ENCODE measurements around the gene MELTF. TPM values are rescaled to one million over a fixed set of nuclear protein-coding genes. Genes with fewer than 3 reads are reported as not detected.

MELTF gene
- total RNA-seq, 1 experiment from 2014 or later = 18.7 TPM

DNA sequence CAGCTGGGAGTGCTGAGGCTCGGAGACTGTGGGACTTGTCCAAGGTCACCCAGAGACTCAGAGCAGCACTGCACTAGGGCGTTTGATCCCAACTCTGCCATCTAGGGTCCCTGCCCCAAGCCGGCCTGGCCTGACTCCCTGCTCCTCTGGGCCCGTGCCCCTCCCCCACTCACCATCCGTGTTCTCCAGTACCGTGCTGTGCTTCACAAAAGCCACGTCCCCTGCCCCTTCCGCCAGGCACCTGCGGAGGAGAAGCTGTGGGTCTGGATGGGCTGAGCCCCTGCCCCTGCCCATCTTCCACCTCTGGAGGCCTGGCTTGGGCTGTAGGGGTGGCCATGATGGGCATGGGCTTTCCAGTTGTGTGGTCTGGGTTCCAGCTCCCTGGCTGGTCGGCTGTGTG, 8.4 kb downstream of the MELTF start:
- in situ Hi-C loops (cut with HindIII; ENCODE audit: low pct_unique_long_range_greater_than_20kb, low sequenced_read_pairs) = no loop called here
- ChIA-PET CTCF (interaction anchor here (0.6 kb wide), 2 partner anchors 15 to 511 kb away, joined by 3 to 7 read pairs; no protein-coding TSS in a partner anchor), POLR2A (no interaction called here)
- BruUV-seq (replicated peaks) = no TSS peak
- DNase-seq (ENCODE audit: low read depth, low spot score) (no peak), ATAC-seq (no peak)
- Histone ChIP-seq H3K4me1 (ENCODE audit: control insufficient read depth, insufficient read depth, low read length) (no peaks in the 10 kb centered on the region), H3K4me3 (ENCODE audit: low read depth in 2 of 2, low read length in 2 of 2) (no peak overlapping the region), H3K27ac (ENCODE audit: low read length) (no peak overlapping the region), H3K27me3 (ENCODE audit: control insufficient read depth, insufficient read depth, low read length) (no peaks in the 10 kb centered on the region), H3K36me3 (ENCODE audit: control insufficient read depth, insufficient read depth, low read length) (no peaks in the 10 kb centered on the region), H3K9me3 (ENCODE audit: control insufficient read depth, insufficient read depth, low read depth, low read length) (no peaks in the 10 kb centered on the region)
- no peak for TF ChIP-seq TCF7L2 (IDR thresholded peaks at IDR 0.05; ENCODE audit: low read depth, low read length)
- TF ChIP-seq POLR2AphosphoS5 (IDR thresholded peaks at IDR 0.05; ENCODE audit: low read depth, low read length) = no peak
- TF ChIP-seq, protein P1, sequence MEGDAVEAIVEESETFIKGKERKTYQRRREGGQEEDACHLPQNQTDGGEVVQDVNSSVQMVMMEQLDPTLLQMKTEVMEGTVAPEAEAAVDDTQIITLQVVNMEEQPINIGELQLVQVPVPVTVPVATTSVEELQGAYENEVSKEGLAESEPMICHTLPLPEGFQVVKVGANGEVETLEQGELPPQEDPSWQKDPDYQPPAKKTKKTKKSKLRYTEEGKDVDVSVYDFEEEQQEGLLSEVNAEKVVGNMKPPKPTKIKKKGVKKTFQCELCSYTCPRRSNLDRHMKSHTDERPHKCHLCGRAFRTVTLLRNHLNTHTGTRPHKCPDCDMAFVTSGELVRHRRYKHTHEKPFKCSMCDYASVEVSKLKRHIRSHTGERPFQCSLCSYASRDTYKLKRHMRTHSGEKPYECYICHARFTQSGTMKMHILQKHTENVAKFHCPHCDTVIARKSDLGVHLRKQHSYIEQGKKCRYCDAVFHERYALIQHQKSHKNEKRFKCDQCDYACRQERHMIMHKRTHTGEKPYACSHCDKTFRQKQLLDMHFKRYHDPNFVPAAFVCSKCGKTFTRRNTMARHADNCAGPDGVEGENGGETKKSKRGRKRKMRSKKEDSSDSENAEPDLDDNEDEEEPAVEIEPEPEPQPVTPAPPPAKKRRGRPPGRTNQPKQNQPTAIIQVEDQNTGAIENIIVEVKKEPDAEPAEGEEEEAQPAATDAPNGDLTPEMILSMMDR (IDR thresholded peaks at IDR 0.05) = no peak
- TF ChIP-seq, protein P2, sequence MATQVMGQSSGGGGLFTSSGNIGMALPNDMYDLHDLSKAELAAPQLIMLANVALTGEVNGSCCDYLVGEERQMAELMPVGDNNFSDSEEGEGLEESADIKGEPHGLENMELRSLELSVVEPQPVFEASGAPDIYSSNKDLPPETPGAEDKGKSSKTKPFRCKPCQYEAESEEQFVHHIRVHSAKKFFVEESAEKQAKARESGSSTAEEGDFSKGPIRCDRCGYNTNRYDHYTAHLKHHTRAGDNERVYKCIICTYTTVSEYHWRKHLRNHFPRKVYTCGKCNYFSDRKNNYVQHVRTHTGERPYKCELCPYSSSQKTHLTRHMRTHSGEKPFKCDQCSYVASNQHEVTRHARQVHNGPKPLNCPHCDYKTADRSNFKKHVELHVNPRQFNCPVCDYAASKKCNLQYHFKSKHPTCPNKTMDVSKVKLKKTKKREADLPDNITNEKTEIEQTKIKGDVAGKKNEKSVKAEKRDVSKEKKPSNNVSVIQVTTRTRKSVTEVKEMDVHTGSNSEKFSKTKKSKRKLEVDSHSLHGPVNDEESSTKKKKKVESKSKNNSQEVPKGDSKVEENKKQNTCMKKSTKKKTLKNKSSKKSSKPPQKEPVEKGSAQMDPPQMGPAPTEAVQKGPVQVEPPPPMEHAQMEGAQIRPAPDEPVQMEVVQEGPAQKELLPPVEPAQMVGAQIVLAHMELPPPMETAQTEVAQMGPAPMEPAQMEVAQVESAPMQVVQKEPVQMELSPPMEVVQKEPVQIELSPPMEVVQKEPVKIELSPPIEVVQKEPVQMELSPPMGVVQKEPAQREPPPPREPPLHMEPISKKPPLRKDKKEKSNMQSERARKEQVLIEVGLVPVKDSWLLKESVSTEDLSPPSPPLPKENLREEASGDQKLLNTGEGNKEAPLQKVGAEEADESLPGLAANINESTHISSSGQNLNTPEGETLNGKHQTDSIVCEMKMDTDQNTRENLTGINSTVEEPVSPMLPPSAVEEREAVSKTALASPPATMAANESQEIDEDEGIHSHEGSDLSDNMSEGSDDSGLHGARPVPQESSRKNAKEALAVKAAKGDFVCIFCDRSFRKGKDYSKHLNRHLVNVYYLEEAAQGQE (IDR thresholded peaks at IDR 0.05; ENCODE audit: insufficient read depth in 1 of 2, low read depth in 2 of 2, low read length in 1 of 2) = no peak
- no peak for TF ChIP-seq SIN3A (IDR thresholded peaks at IDR 0.05; ENCODE audit: borderline replicate concordance, insufficient read depth, low read depth, low read length)
- intact Hi-C loops (cut with micrococcal nuclease; ENCODE audit: unreplicated experiment) = no loop called here

DNA sequence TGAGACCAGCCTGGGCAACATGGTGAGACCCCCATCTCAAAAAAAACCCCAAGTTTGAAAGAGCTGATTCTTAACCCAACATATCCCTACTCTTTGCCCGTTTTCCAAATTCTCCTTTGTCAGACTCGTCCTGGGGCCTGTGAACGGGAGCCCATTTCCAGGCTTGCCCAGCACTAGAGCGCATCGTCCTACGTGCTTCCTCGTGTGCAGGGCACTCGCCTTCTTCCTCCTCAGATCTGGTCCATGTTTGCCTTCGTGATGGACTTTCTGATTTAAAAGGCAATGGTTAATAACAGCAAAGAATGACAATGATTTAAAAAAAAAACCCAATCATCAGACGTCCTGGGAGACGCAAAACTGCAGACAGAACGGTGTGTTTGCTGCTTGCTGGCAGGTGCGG, 10.1 kb downstream of the MELTF start:
- no peak overlapping the region for H3K27ac ChIP-seq (ENCODE audit: low read length)
- in situ Hi-C loops (cut with HindIII; ENCODE audit: low pct_unique_long_range_greater_than_20kb, low sequenced_read_pairs) (no loop called here), intact Hi-C loops (cut with micrococcal nuclease; ENCODE audit: unreplicated experiment) (no loop called here)
- no peaks in the 10 kb centered on the region for H3K9me3 ChIP-seq (ENCODE audit: control insufficient read depth, insufficient read depth, low read depth, low read length)
- ChIA-PET CTCF (no interaction called here), POLR2A (no interaction called here)
- no peak overlapping the region for H3K4me3 ChIP-seq (ENCODE audit: low read depth in 2 of 2, low read length in 2 of 2)
- ATAC-seq (no peak), DNase-seq (ENCODE audit: low read depth, low spot score) (no peak)
- no peaks in the 10 kb centered on the region for H3K27me3 ChIP-seq (ENCODE audit: control insufficient read depth, insufficient read depth, low read length)
- no peaks in the 10 kb centered on the region for H3K36me3 ChIP-seq (ENCODE audit: control insufficient read depth, insufficient read depth, low read length)
- TF ChIP-seq TCF7L2 (IDR thresholded peaks at IDR 0.05; ENCODE audit: low read depth, low read length) = no peak
- no peak for TF ChIP-seq SIN3A (IDR thresholded peaks at IDR 0.05; ENCODE audit: borderline replicate concordance, insufficient read depth, low read depth, low read length)
- TF ChIP-seq, protein P1 (IDR thresholded peaks at IDR 0.05) = no peak
- no peak for TF ChIP-seq POLR2AphosphoS5 (IDR thresholded peaks at IDR 0.05; ENCODE audit: low read depth, low read length)
- TF ChIP-seq, protein P2 (IDR thresholded peaks at IDR 0.05; ENCODE audit: insufficient read depth in 1 of 2, low read depth in 2 of 2, low read length in 1 of 2) = no peak
- no peaks in the 10 kb centered on the region for H3K4me1 ChIP-seq (ENCODE audit: control insufficient read depth, insufficient read depth, low read length)
- BruUV-seq (replicated peaks) = no TSS peak

All from Panc1 (cell line).